Bronchial epithelial cell (primary cell): ENCODE data around the gene OAS2. TPM values are rescaled to one million over a fixed set of nuclear protein-coding genes. Genes with fewer than 3 reads are reported as not detected.

Experiments
- DNase-seq: peaks from one replicate; pipeline ENCODE4 v3.0.0-alpha.2; 2010; ENCODE audit warnings: low read depth
- FAIRE-seq: peaks from 2 replicates; lab custom pipeline; 2011; peaks lifted over from hg19 to GRCh38; lab: Jason Lieb, UNC
- H3K27me3 ChIP-seq: 2 replicates; pipeline ENCODE4 v1.5.1; 2011; ENCODE audit warnings: low read length; ENCODE audit not compliant: control insufficient read depth, insufficient read depth
- H3K36me3 ChIP-seq: 2 replicates; pipeline ENCODE4 v1.5.1; 2011; ENCODE audit warnings: low read length; ENCODE audit not compliant: control insufficient read depth, insufficient read depth
- H3K4me3 ChIP-seq: 2 replicates; pipeline ENCODE4 v1.5.1; 2011; ENCODE audit warnings: mild to moderate bottlenecking, low read depth, low read length, control low read depth
- CTCF ChIP-seq: IDR thresholded peaks from 2 replicates; pipeline ENCODE4 v1.5.1; 2011; ENCODE audit warnings: mild to moderate bottlenecking, moderate library complexity, low read length, control low read depth, inconsistent platforms; ENCODE audit not compliant: insufficient read depth, severe bottlenecking
- total RNA-seq: library from RNA; depleted of rRNA; stranded (reverse); fragments of >200 nt; gene quantifications from 2 replicates; pipeline ENCODE4 v1.2.1, GENCODE V29; 2014

The OAS2 gene
- total RNA-seq, 1 donor from 2014 or later: 0.79 TPM

GRCh38 chr12:112933129-112933505 lies 45.2 kb upstream of the OAS2 start:
- no peaks in the 10 kb centered on the region for H3K36me3 ChIP-seq
- no peak for DNase-seq
- TF ChIP-seq CTCF: no peak
- no peak for FAIRE-seq
- H3K4me3 ChIP-seq: no peak overlapping the region
- H3K27me3 ChIP-seq: no peaks in the 10 kb centered on the region

- no peak for TF ChIP-seq CTCF
- no peaks in the 10 kb centered on the region for H3K36me3 ChIP-seq
- FAIRE-seq: no peak
Observed at GRCh38 chr12:112936264-112936663, 42.1 kb upstream of the OAS2 start.

GRCh38 chr12:112936927-112937326 lies 41.4 kb upstream of the OAS2 start:
- no peak for FAIRE-seq
- H3K4me3 ChIP-seq: no peak overlapping the region
- TF ChIP-seq CTCF: no peak
- no peaks in the 10 kb centered on the region for H3K27me3 ChIP-seq
- no peaks in the 10 kb centered on the region for H3K36me3 ChIP-seq
- DNase-seq: peak; percentile 99

More at GRCh38 chr12:112936264-112936663, 42.1 kb upstream of the OAS2 start:
- H3K4me3 ChIP-seq: no peak overlapping the region
- no peaks in the 10 kb centered on the region for H3K27me3 ChIP-seq
- peak; percentile 82 for DNase-seq

- FAIRE-seq (peak; percentile 83), DNase-seq (peak; percentile 38)
- H3K27me3 ChIP-seq: no peaks in the 10 kb centered on the region
- no peaks in the 10 kb centered on the region for H3K36me3 ChIP-seq
- H3K4me3 ChIP-seq: peak within 1 kb of the TSS; percentile 51
- no peak for TF ChIP-seq CTCF
Observed at GRCh38 chr12:112937741-112938719, 40.3 kb upstream of the OAS2 start, which contains the start of gene OAS3. Gene OAS3 (plus strand): TSS chr12:112938474. CDS start chr12:112938531, 57 bp downstream.

- no peaks in the 10 kb centered on the region for H3K36me3 ChIP-seq
- no peak for FAIRE-seq
- no peaks in the 10 kb centered on the region for H3K27me3 ChIP-seq
- TF ChIP-seq CTCF: no peak
- DNase-seq: no peak
- H3K4me3 ChIP-seq: peak overlapping the region; percentile 51
Observed at GRCh38 chr12:112938751-112939150, 39.6 kb upstream of the OAS2 start.
